Uterus (tissue), 4 donors: Measurements from ENCODE around the gene TRPV3. TPM values are rescaled to one million over a fixed set of nuclear protein-coding genes. Genes with fewer than 3 reads are reported as not detected.

Experiments
- DNase-seq, 2 donors: peaks; one replicate each; pipeline ENCODE4 v3.0.0-alpha.2; 2019 to 2020
- H3K27ac ChIP-seq, 2 donors: fragments of 200-600 bp; sonication (generic); 1 replicate in 1 of 2; 2 replicates in 1 of 2; pipeline ENCODE4 v1.5.1; 2016 to 2018
- H3K27me3 ChIP-seq, 2 donors: fragments of 200-600 bp; sonication (generic); one replicate each; pipeline ENCODE4 v1.5.1; 2018 to 2019; ENCODE audit warnings: control low read depth in 1 of 2
- H3K36me3 ChIP-seq, 2 donors: fragments of 200-600 bp; sonication (generic); one replicate each; pipeline ENCODE4 v1.5.1; 2019; ENCODE audit warnings: control low read depth in 1 of 2
- H3K4me1 ChIP-seq, 2 donors: fragments of 200-600 bp; sonication (generic); one replicate each; pipeline ENCODE4 v1.5.1; 2018 to 2019; ENCODE audit warnings: control low read depth in 1 of 2
- H3K4me3 ChIP-seq, 2 donors: fragments of 200-600 bp; sonication (generic); 1 replicate in 1 of 2; 2 replicates in 1 of 2; pipeline ENCODE4 v1.5.1; 2018 to 2019; ENCODE audit warnings: mild to moderate bottlenecking in 1 of 2
- H3K9me3 ChIP-seq, 2 donors: fragments of 200-600 bp; sonication (generic); one replicate each; pipeline ENCODE4 v1.5.1; 2019; ENCODE audit warnings: control low read depth in 1 of 2
- CTCF ChIP-seq, 4 experiments: fragments of 200-600 bp in 2 of 4; fragments of 450-650 bp in 2 of 4; sonication (generic) in 2 of 4; IDR thresholded peaks; one replicate each; pipeline ENCODE4 v1.5.1; 2016 to 2019; ENCODE audit warnings: antibody characterized with exemption in 4 of 4, mild to moderate bottlenecking in 2 of 4, moderate library complexity in 1 of 4
- POLR2A ChIP-seq, 2 donors: fragments of 450-650 bp; IDR thresholded peaks; one replicate each; pipeline ENCODE4 v1.6.1; 2016; ENCODE audit warnings: antibody characterized with exemption in 2 of 2, mild to moderate bottlenecking in 1 of 2, moderate library complexity in 1 of 2
- intact Hi-C: fragments of 100-400 bp; cut with DNase I; formaldehyde crosslinking; loops from one replicate; pipeline ENCODE4 v1.15.1; 2023; ENCODE audit warnings: low total_unique reads
- total RNA-seq, 4 donors: library from RNA; depleted of rRNA in 3 of 4; stranded (reverse); fragments of >200 nt in 3 of 4; gene quantifications; one replicate each; pipeline versions ENCODE4 v1.1.0 to v1.2.4, GENCODE V29; 2014 to 2023
- donor health status: DM: yes; HTN: yes; CAD: no.

Gene TRPV3
- total RNA-seq, 4 donors from 2014 or later: 0.88 to 1.5 TPM; not detected in 2

- Histone ChIP-seq H3K36me3 (no peaks in the 10 kb centered on the region), H3K27ac (no peak overlapping the region), H3K27me3 (no peaks in the 10 kb centered on the region), H3K9me3 (no peaks in the 10 kb centered on the region), H3K4me3 (no peak overlapping the region), H3K4me1 (no peaks in the 10 kb centered on the region)
- intact Hi-C loops: no loop called here
- TF ChIP-seq CTCF (IDR thresholded peaks at IDR 0.05) (no peak), POLR2A (IDR thresholded peaks at IDR 0.05) (no peak)
- no peak for DNase-seq
These were observed 43.1 kb upstream of the TRPV3 start for GRCh38 chr17:3600529-3601205.

DNA sequence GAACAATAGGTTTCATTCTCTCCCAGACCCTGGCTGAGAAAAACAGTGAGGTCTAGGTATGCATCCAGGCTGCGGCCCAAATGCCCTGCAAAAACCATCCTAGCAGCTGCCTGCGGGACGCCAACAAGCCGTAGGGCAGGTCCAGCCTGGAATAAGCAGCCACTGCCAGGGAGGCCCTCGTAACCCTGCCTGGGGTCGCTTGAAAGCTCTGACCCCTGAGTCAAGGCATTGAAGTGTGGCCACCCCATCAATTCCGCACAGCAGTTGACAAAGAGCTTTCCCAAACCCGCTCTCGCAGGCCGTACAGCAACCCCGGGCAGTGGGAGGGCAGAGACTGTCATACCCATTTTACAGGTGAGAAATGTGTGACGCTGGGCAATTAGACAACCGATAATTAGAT lies 40.5 kb upstream of the TRPV3 start:
- Histone ChIP-seq H3K4me3 (no peak overlapping the region), H3K9me3 (no peaks in the 10 kb centered on the region), H3K4me1 (no peaks in the 10 kb centered on the region), H3K36me3 (no peaks in the 10 kb centered on the region), H3K27me3 (no peaks in the 10 kb centered on the region), H3K27ac (no peak overlapping the region)
- intact Hi-C loops: no loop called here
- DNase-seq: no peak
- no peak for TF ChIP-seq CTCF (IDR thresholded peaks at IDR 0.05)
- TF ChIP-seq POLR2A (IDR thresholded peaks at IDR 0.05): no peak

GRCh38 chr17:3596804-3597464 lies 39.3 kb upstream of the TRPV3 start:
- DNase-seq: no peak
- Histone ChIP-seq H3K27me3 (no peaks in the 10 kb centered on the region), H3K9me3 (no peaks in the 10 kb centered on the region), H3K36me3 (no peaks in the 10 kb centered on the region), H3K4me1 (no peaks in the 10 kb centered on the region), H3K27ac (no peak overlapping the region), H3K4me3 (no peak overlapping the region)
- TF ChIP-seq CTCF (IDR thresholded peaks at IDR 0.05): no peak
- TF ChIP-seq POLR2A (IDR thresholded peaks at IDR 0.05): no peak
- intact Hi-C loops: no loop called here

GRCh38 chr17:3594976-3595375 lies 37.4 kb upstream of the TRPV3 start:
- intact Hi-C loops: no loop called here
- H3K9me3 ChIP-seq: no peaks in the 10 kb centered on the region
- no peaks in the 10 kb centered on the region for H3K27me3 ChIP-seq
- TF ChIP-seq POLR2A (IDR thresholded peaks at IDR 0.05) (no peak), CTCF (IDR thresholded peaks at IDR 0.05) (no peak)
- H3K4me3 ChIP-seq: no peak overlapping the region
- no peak for DNase-seq
- H3K36me3 ChIP-seq: no peaks in the 10 kb centered on the region
- no peak overlapping the region for H3K27ac ChIP-seq
- H3K4me1 ChIP-seq: no peaks in the 10 kb centered on the region

DNA sequence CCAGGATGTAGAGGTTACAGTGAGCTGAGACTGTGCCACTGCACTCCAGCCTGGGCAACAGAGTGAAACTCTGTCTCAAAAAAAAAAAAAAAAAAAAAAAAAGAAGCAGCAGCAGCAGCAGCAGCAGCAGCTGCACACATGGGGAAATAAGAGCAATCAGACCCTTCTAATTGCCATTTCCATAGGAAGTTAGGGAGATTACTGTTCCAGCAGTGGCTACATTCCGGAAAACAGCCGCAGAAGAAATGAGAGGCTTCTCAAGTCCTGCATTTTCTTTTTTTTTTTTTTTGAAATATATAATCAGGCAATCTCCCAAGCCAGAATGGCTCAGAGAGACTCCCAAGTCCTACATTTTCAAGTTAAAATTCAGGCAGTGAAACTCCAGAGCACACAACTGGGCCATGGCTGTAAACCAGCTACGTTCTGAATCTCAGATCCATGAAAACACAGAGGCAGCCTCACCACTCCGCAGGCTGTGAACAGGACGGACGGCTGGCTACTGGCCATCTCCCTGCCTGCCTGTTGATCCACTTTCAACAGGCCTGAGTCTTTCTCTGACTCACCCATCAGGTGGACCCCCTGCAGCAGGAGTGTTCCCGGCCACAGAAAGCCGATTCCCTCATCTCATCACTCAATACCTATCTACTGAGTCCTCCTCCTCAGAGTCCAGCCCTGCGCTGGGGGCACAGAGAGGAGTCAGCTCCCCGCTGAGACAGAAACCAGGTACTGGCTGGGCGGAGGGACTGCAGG lies 36.6 kb upstream of the TRPV3 start:
- no peak for TF ChIP-seq POLR2A (IDR thresholded peaks at IDR 0.05)
- no peak for TF ChIP-seq CTCF (IDR thresholded peaks at IDR 0.05)
- Histone ChIP-seq H3K9me3 (no peaks in the 10 kb centered on the region), H3K27ac (no peak overlapping the region), H3K4me3 (no peak overlapping the region), H3K27me3 (no peaks in the 10 kb centered on the region), H3K4me1 (no peaks in the 10 kb centered on the region), H3K36me3 (no peaks in the 10 kb centered on the region)
- intact Hi-C loops: no loop called here
- no peak for DNase-seq
